HepG2 (cell line): ENCODE results near the gene TCF23. TPM values are rescaled to one million over a fixed set of nuclear protein-coding genes. Genes with fewer than 3 reads are reported as not detected.

Source experiments
- AGO2 ChIP-seq: fragments of 200-400 bp; formaldehyde crosslinking; optimal IDR thresholded peaks from 2 replicates; pipeline ENCODE3; 2017; ENCODE audit warnings: mild to moderate bottlenecking, low read depth, low read length, moderate library complexity
- CBX5 ChIP-seq: sonication (generic); formaldehyde crosslinking; IDR thresholded peaks from 2 replicates; pipeline ENCODE4 v1.4.0; 2020; ENCODE audit warnings: missing genetic modification reagents, borderline replicate concordance
- CENPBD1 ChIP-seq: sonication (generic); formaldehyde crosslinking; IDR thresholded peaks from 2 replicates; pipeline ENCODE4 v1.8.0; 2022; ENCODE audit warnings: missing genetic modification reagents, low read depth, mild to moderate bottlenecking, borderline replicate concordance
- CHCHD3 ChIP-seq: sonication (generic); formaldehyde crosslinking; IDR thresholded peaks from 2 replicates; pipeline ENCODE4 v1.8.0; 2022; ENCODE audit warnings: mild to moderate bottlenecking, missing genetic modification reagents, moderate library complexity
- GPBP1L1 ChIP-seq: sonication (generic); formaldehyde crosslinking; IDR thresholded peaks from 2 replicates; pipeline ENCODE4 v1.5.0; 2020; ENCODE audit warnings: mild to moderate bottlenecking, missing genetic modification reagents
- HNF1A ChIP-seq, 2 experiments: sonication (generic) in 1 of 2; formaldehyde crosslinking in 1 of 2; IDR thresholded peaks; 2 replicates each; pipeline versions ENCODE4 v1.4.0 to v1.6.1; 2016 to 2020; ENCODE audit warnings: borderline replicate concordance in 1 of 2, low read depth in 1 of 2, mild to moderate bottlenecking in 1 of 2, missing genetic modification reagents in 1 of 2
- MTA1 ChIP-seq: sonication (generic); formaldehyde crosslinking; IDR thresholded peaks from 2 replicates; pipeline ENCODE4 v1.4.0; 2020; ENCODE audit warnings: missing genetic modification reagents, mild to moderate bottlenecking, borderline replicate concordance
- SUZ12 ChIP-seq: fragments of 150-350 bp; IDR thresholded peaks from 2 replicates; pipeline ENCODE4 v1.6.1; 2014; ENCODE audit warnings: low read depth, low read length
- TIGD3 ChIP-seq: sonication (generic); formaldehyde crosslinking; IDR thresholded peaks from 2 replicates; pipeline ENCODE4 v1.5.1; 2020; ENCODE audit warnings: mild to moderate bottlenecking, missing genetic modification reagents, borderline replicate concordance
- ZBTB14 ChIP-seq: sonication (generic); formaldehyde crosslinking; IDR thresholded peaks from 2 replicates; pipeline ENCODE4 v1.4.0; 2020; ENCODE audit warnings: missing genetic modification reagents
- ZC3H13 ChIP-seq: sonication (generic); formaldehyde crosslinking; IDR thresholded peaks from 2 replicates; pipeline ENCODE4 v1.8.1; 2023; ENCODE audit warnings: mild to moderate bottlenecking, missing genetic modification reagents, moderate library complexity
- ZFP82 ChIP-seq: sonication (generic); formaldehyde crosslinking; IDR thresholded peaks from 2 replicates; pipeline ENCODE4 v1.5.1; 2020; ENCODE audit warnings: mild to moderate bottlenecking, missing genetic modification reagents, borderline replicate concordance
- ZNF121 ChIP-seq: sonication (generic); formaldehyde crosslinking; IDR thresholded peaks from 2 replicates; pipeline ENCODE4 v1.5.0; 2020; ENCODE audit warnings: mild to moderate bottlenecking, missing genetic modification reagents
- ZNF329 ChIP-seq: sonication (generic); formaldehyde crosslinking; IDR thresholded peaks from 2 replicates; pipeline ENCODE4 v1.9.0; 2021; ENCODE audit warnings: low read depth, mild to moderate bottlenecking, missing genetic modification reagents
- ZNF546 ChIP-seq: sonication (generic); formaldehyde crosslinking; conservative IDR thresholded peaks from 2 replicates; pipeline ENCODE4 v1.8.1; 2023; ENCODE audit warnings: mild to moderate bottlenecking, missing genetic modification reagents
- ZNF549 ChIP-seq: sonication (generic); formaldehyde crosslinking; IDR thresholded peaks from 2 replicates; pipeline ENCODE4 v1.5.0; 2020; ENCODE audit warnings: missing genetic modification reagents
- ZNF639 ChIP-seq: conservative IDR thresholded peaks from 2 replicates; pipeline ENCODE4 v1.6.1; 2018; ENCODE audit warnings: missing genetic modification reagents
- ZNF740 ChIP-seq: sonication (generic); formaldehyde crosslinking; IDR thresholded peaks from 2 replicates; pipeline ENCODE4 v1.4.0; 2020; ENCODE audit warnings: missing genetic modification reagents
- ZNF746 ChIP-seq: sonication (generic); formaldehyde crosslinking; IDR thresholded peaks from 2 replicates; pipeline ENCODE4 v1.8.0; 2022; ENCODE audit warnings: mild to moderate bottlenecking, missing genetic modification reagents
- polyA plus RNA-seq, 8 experiments: library from polyadenylated mRNA; depleted of rRNA in 3 of 8; stranded (reverse) in 7 of 8; unstranded in 1 of 8; fragments of >200 nt; fragmentation: Illumina TruSeq in 4 of 8; extraction: Trizol in 4 of 8; gene quantifications; 2 replicates each; pipeline versions ENCODE4 v1.2.1 to v1.2.3, GENCODE V29; 2011 to 2016; ENCODE audit warnings: low read depth in 4 of 8, missing spikeins in 1 of 8, mixed read lengths in 1 of 8; ENCODE audit not compliant: insufficient read depth in 1 of 8
- total RNA-seq, 5 experiments: library from RNA; depleted of rRNA; stranded (reverse); fragments of >200 nt; fragmentation: Illumina TruSeq; extraction: Trizol; gene quantifications; 2 replicates each; pipeline ENCODE4 v1.2.3, GENCODE V29; 2016; ENCODE audit warnings: low read depth in 1 of 5

Gene TCF23
- total and polyA plus RNA-seq, 2 of the 13 experiments (the other 11 are each of a cell fraction or from before 2014, with no cell fraction given) = 0.02 to 1.4 TPM

GRCh38 chr2:27171351-27171848 is 22.6 kb downstream of the TCF23 start (continued):
- TF ChIP-seq SUZ12 = no peak
- TF ChIP-seq ZC3H13 = peak; percentile 72; the same call in 1 of the 2 replicates
- no peak for TF ChIP-seq AGO2
- TF ChIP-seq HNF1A (IDR thresholded peaks at IDR 0.05; ENCODE audit: low read depth) = peak; percentile 82
- TF ChIP-seq HNF1A (CRISPR knock-in tag; IDR thresholded peaks at IDR 0.05; ENCODE audit: borderline replicate concordance) = peak; percentile 44; the same call in 1 of the 2 replicates
- TF ChIP-seq ZNF639 (CRISPR knock-in tag) = 0 out of 2 replicates have a peak, but pooled peaks have one; percentile 28
- TF ChIP-seq TIGD3 (CRISPR knock-in tag) = no peak
- TF ChIP-seq CENPBD1 = no peak
- peak; percentile 80 for TF ChIP-seq ZNF121
- TF ChIP-seq GPBP1L1 (CRISPR knock-in tag) = no peak
- no peak for TF ChIP-seq CHCHD3 (CRISPR knock-in tag)
- TF ChIP-seq MTA1 = no peak
- TF ChIP-seq ZBTB14 = no peak
- peak; percentile 84 for TF ChIP-seq ZNF546
- TF ChIP-seq CBX5 (CRISPR knock-in tag) = peak; percentile 95; the same call in 1 of the 2 replicates
- TF ChIP-seq ZNF740 (CRISPR knock-in tag) = no peak
- peak; percentile 70; the same call in 1 of the 2 replicates for TF ChIP-seq ZNF746 (CRISPR knock-in tag)
- peak; percentile 65 for TF ChIP-seq ZFP82 (CRISPR knock-in tag)
- TF ChIP-seq ZNF549 (CRISPR knock-in tag) = no peak
- TF ChIP-seq ZNF329 (CRISPR knock-in tag) = no peak
